ENCODE measurements around the gene FAM177A1. TPM values are rescaled to one million over a fixed set of nuclear protein-coding genes. Genes with fewer than 3 reads are reported as not detected.

FAM177A1 gene
- total RNA-seq, 1 experiment from 2014 or later = 46.2 TPM

DNA sequence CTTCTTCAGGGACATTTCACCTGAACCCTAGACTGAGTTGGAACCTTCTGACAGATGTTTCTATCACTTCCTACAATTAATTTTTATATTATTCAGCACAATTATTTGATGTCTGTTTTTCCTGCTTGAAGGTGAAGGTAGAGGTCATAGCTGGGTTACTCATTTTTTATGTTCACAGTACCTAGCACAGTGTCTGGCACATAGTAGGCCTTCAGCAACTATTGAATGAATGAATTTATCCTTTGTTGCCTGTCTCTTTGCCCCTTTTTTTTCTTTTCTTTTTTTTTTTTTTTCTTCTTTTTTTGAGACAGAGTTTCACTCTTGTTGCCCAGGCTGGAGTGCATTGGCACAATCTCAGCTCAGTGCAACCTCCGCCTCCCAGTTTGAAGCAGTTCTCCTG lies 29.5 kb upstream of the FAM177A1 start:
- Histone ChIP-seq H3K9me2 (ENCODE audit: insufficient read depth) (no peaks in the 10 kb centered on the region), H3K9me3 (ENCODE audit: control insufficient read depth in 1 of 2, insufficient read depth in 1 of 2, low read depth in 1 of 2, low read length in 2 of 2) (no peaks in the 10 kb centered on the region), H3K4me1 (ENCODE audit: control insufficient read depth in 1 of 2, insufficient read depth in 2 of 2, low read length in 2 of 2) (no peaks in the 10 kb centered on the region), H3K27me3 (ENCODE audit: insufficient read depth, low read length) (no peaks in the 10 kb centered on the region), H3K9ac (ENCODE audit: low read length) (no peak overlapping the region), H3K4me3 (replicated peaks in 1 of 2; ENCODE audit: low read depth in 1 of 2, low read length in 2 of 2) (no peak overlapping the region), H3K79me2 (ENCODE audit: insufficient read depth, low read length) (no peaks in the 10 kb centered on the region), H4K20me1 (ENCODE audit: insufficient read depth) (no peaks in the 10 kb centered on the region), H3K27ac (ENCODE audit: low read depth, low read length) (no peak overlapping the region), H3K36me3 (ENCODE audit: control insufficient read depth in 1 of 2, insufficient read depth in 2 of 2, low read length in 2 of 2) (peaks cover 29 to 34% of the 10 kb centered on the region in 2 experiments), H2AFZ (ENCODE audit: low read depth, low read length, poor library complexity, severe bottlenecking) (no peak overlapping the region), H3K4me2 (ENCODE audit: low read length) (no peak overlapping the region)
- ChIA-PET RAD21 (ENCODE audit: low non-redundant PET in 1 of 2, low total read pairs in 2 of 2, uncharacterized antibody in 2 of 2, unreplicated experiment in 2 of 2) (no interaction called here), CTCF (no interaction called here), POLR2A (no interaction called here)
- TF ChIP-seq TCF7L2 (IDR thresholded peaks at IDR 0.05; ENCODE audit: borderline replicate concordance, extremely low read depth, insufficient read depth, insufficient read length) (no peak), JUND (IDR thresholded peaks at IDR 0.05) (no peak), EZH2 (IDR thresholded peaks at IDR 0.05) (no peak), YY1 (IDR thresholded peaks at IDR 0.05; ENCODE audit: extremely low read depth, insufficient replicate concordance, low read depth, low read length) (no peak), FOSL1 (IDR thresholded peaks at IDR 0.05; ENCODE audit: low read depth) (no peak), EZH2phosphoT487 (IDR thresholded peaks at IDR 0.05; ENCODE audit: borderline replicate concordance) (no peak), ELF1 (IDR thresholded peaks at IDR 0.05; ENCODE audit: borderline replicate concordance, low read depth) (no peak), ZFX (IDR thresholded peaks at IDR 0.05) (no peak), ZNF274 (IDR thresholded peaks at IDR 0.05; ENCODE audit: low read depth, low read length) (no peak), POLR2AphosphoS5 (IDR thresholded peaks at IDR 0.05; ENCODE audit: low read depth, low read length) (no peak), CBX3 (IDR thresholded peaks at IDR 0.05; ENCODE audit: low read depth) (no peak)
- TF ChIP-seq, protein P1, sequence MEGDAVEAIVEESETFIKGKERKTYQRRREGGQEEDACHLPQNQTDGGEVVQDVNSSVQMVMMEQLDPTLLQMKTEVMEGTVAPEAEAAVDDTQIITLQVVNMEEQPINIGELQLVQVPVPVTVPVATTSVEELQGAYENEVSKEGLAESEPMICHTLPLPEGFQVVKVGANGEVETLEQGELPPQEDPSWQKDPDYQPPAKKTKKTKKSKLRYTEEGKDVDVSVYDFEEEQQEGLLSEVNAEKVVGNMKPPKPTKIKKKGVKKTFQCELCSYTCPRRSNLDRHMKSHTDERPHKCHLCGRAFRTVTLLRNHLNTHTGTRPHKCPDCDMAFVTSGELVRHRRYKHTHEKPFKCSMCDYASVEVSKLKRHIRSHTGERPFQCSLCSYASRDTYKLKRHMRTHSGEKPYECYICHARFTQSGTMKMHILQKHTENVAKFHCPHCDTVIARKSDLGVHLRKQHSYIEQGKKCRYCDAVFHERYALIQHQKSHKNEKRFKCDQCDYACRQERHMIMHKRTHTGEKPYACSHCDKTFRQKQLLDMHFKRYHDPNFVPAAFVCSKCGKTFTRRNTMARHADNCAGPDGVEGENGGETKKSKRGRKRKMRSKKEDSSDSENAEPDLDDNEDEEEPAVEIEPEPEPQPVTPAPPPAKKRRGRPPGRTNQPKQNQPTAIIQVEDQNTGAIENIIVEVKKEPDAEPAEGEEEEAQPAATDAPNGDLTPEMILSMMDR (IDR thresholded peaks at IDR 0.05 in 2 of 3, conservative IDR thresholded peaks at IDR 0.05 in 1 of 3; ENCODE audit: borderline replicate concordance in 1 of 3, insufficient read depth in 1 of 3, low read depth in 2 of 3, low read length in 2 of 3) = no peak
- intact Hi-C loops (cut with micrococcal nuclease) = no loop called here
- DNase-seq (ENCODE audit: low read depth, low spot score) (no peak), ATAC-seq (no peak)
- BruUV-seq (replicated peaks) = no TSS peak
